H1 (cell line): ENCODE measurements around the gene HOXB3. TPM values are rescaled to one million over a fixed set of nuclear protein-coding genes. Genes with fewer than 3 reads are reported as not detected.

ENCODE experiments used
- CTCF ChIA-PET: fragments of 300-600 bp; sonication (Branson Sonifier 250); formaldehyde crosslinking; loops from one replicate; lab custom pipeline; 2021; ENCODE audit not compliant: partially characterized antibody; lab: Charles Lee
- POLR2A ChIA-PET: fragments of 300-600 bp; sonication (Branson Sonifier 250); formaldehyde crosslinking; loops from one replicate; lab custom pipeline; 2021; ENCODE audit warnings: inconsistent platforms; ENCODE audit not compliant: partially characterized antibody; lab: Charles Lee
- DNase-seq, 2 experiments: peaks; one replicate each; pipeline versions ENCODE4 v3.0.0 to v3.0.0-alpha.2; 2010 to 2022; ENCODE audit warnings: low spot score in 2 of 2, low read depth in 1 of 2, mixed read lengths in 1 of 2
- FAIRE-seq: peaks from 2 replicates; lab custom pipeline; 2011; peaks lifted over from hg19 to GRCh38; lab: Jason Lieb, UNC
- H2AFZ ChIP-seq: 2 replicates; pipeline ENCODE4 v1.8.1; 2012; ENCODE audit warnings: low read length, inconsistent platforms
- H2AK5ac ChIP-seq: 2 replicates; pipeline ENCODE4 v1.6.1; 2013; ENCODE audit warnings: low read depth, low read length
- H2BK120ac ChIP-seq: replicated peaks from 2 replicates; pipeline ENCODE3; 2013; ENCODE audit warnings: low read depth, low read length, inconsistent platforms
- H2BK12ac ChIP-seq: 2 replicates; pipeline ENCODE4 v1.6.1; 2013; ENCODE audit warnings: low read depth, low read length
- H2BK15ac ChIP-seq: 2 replicates; pipeline ENCODE4 v1.6.1; 2013; ENCODE audit warnings: low read length
- H2BK20ac ChIP-seq: 2 replicates; pipeline ENCODE4 v1.6.1; 2013; ENCODE audit warnings: low read length
- H2BK5ac ChIP-seq: 2 replicates; pipeline ENCODE4 v1.6.1; 2013; ENCODE audit warnings: low read depth, low read length
- H3K14ac ChIP-seq: 2 replicates; pipeline ENCODE4 v1.6.1; 2013; ENCODE audit warnings: inconsistent platforms; ENCODE audit not compliant: insufficient read length
- H3K18ac ChIP-seq: 2 replicates; pipeline ENCODE4 v1.6.1; 2013; ENCODE audit warnings: low read length; ENCODE audit errors: extremely low read depth
- H3K23ac ChIP-seq: 2 replicates; pipeline ENCODE4 v1.6.1; 2013; ENCODE audit warnings: inconsistent platforms; ENCODE audit not compliant: insufficient read length
- H3K23me2 ChIP-seq: 2 replicates; pipeline ENCODE4 v1.6.1; 2013; ENCODE audit warnings: low read depth, low read length
- H3K27ac ChIP-seq: 2 replicates; pipeline ENCODE4 v1.6.1; 2011; ENCODE audit warnings: low read depth, low read length, inconsistent platforms
- H3K27me3 ChIP-seq, 4 experiments: replicated peaks in 1 of 4; 1 replicate in 1 of 4; 2 replicates in 3 of 4; pipeline versions ENCODE4 v1.6.1 to v1.8.1; 2011 to 2013; ENCODE audit warnings: low read length in 3 of 4, mild to moderate bottlenecking in 3 of 4, inconsistent platforms in 2 of 4, mixed read lengths in 2 of 4, moderate library complexity in 1 of 4; ENCODE audit not compliant: control insufficient read depth in 3 of 4, insufficient read depth in 3 of 4; ENCODE audit errors: extremely low read depth in 1 of 4
- H3K36me3 ChIP-seq, 4 experiments: 2 replicates each; pipeline versions ENCODE4 v1.6.1 to v1.8.1; 2011 to 2013; ENCODE audit warnings: mild to moderate bottlenecking in 4 of 4, low read length in 3 of 4, moderate library complexity in 2 of 4, control low read depth in 1 of 4, inconsistent platforms in 1 of 4; ENCODE audit not compliant: insufficient read depth in 4 of 4, control insufficient read depth in 2 of 4
- H3K4ac ChIP-seq: replicated peaks from 2 replicates; pipeline ENCODE3; 2013; ENCODE audit warnings: low read length, low read depth, mixed read lengths, inconsistent platforms; ENCODE audit not compliant: insufficient read length
- H3K4me1 ChIP-seq, 4 experiments: replicated peaks in 1 of 4; 1 replicate in 1 of 4; 2 replicates in 3 of 4; pipeline versions ENCODE4 v1.6.1 to v1.8.1; 2011 to 2013; ENCODE audit warnings: low read length in 3 of 4, inconsistent platforms in 2 of 4, mixed read lengths in 1 of 4; ENCODE audit not compliant: insufficient read depth in 4 of 4, control insufficient read depth in 3 of 4
- H3K4me2 ChIP-seq, 2 experiments: 2 replicates each; pipeline versions ENCODE4 v1.6.1 to v1.8.1; 2011 to 2013; ENCODE audit warnings: low read depth in 2 of 2, low read length in 2 of 2, control low read depth in 1 of 2, inconsistent platforms in 1 of 2, mild to moderate bottlenecking in 1 of 2; ENCODE audit not compliant: insufficient read depth in 1 of 2
- H3K4me3 ChIP-seq, 4 experiments: fragments of 200-600, 300-600 bp in 1 of 4; sonication (generic), shearing (Covaris generic), sonication (Bioruptor Twin) in 1 of 4; 2 replicates each; pipeline versions ENCODE4 v1.5.1 to v1.8.1; 2011 to 2016; ENCODE audit warnings: low read length in 4 of 4, low read depth in 3 of 4, control low read depth in 2 of 4, inconsistent platforms in 2 of 4, mild to moderate bottlenecking in 2 of 4, mixed read lengths in 1 of 4, moderate library complexity in 1 of 4; ENCODE audit not compliant: insufficient read depth in 2 of 4; ENCODE audit errors: extremely low read depth in 1 of 4
- H3K56ac ChIP-seq: replicated peaks from 2 replicates; pipeline ENCODE3; 2013; ENCODE audit warnings: low read depth, mild to moderate bottlenecking, mixed read lengths, low read length, inconsistent platforms; ENCODE audit not compliant: insufficient read length
- H3K79me1 ChIP-seq: 2 replicates; pipeline ENCODE4 v1.6.1; 2013; ENCODE audit warnings: low read depth, low read length, control low read depth
- H3K79me2 ChIP-seq, 2 experiments: 2 replicates each; pipeline versions ENCODE4 v1.6.1 to v1.8.1; 2012 to 2013; ENCODE audit warnings: low read length in 2 of 2, mild to moderate bottlenecking in 2 of 2, inconsistent platforms in 1 of 2; ENCODE audit not compliant: insufficient read depth in 2 of 2, control insufficient read depth in 1 of 2
- H3K9ac ChIP-seq, 4 experiments: replicated peaks in 1 of 4; 1 replicate in 1 of 4; 2 replicates in 3 of 4; pipeline versions ENCODE4 v1.6.1 to v1.8.1; 2011 to 2013; ENCODE audit warnings: low read depth in 3 of 4, low read length in 3 of 4, control low read depth in 2 of 4, mild to moderate bottlenecking in 2 of 4, moderate library complexity in 2 of 4, inconsistent platforms in 1 of 4; ENCODE audit errors: extremely low read depth in 1 of 4
- H3K9me3 ChIP-seq, 2 experiments: 2 replicates each; pipeline versions ENCODE4 v1.6.1 to v1.8.1; 2012 to 2013; ENCODE audit warnings: mild to moderate bottlenecking in 2 of 2, moderate library complexity in 2 of 2, control low read depth in 1 of 2, inconsistent platforms in 1 of 2, low read depth in 1 of 2, low read length in 1 of 2, mixed read lengths in 1 of 2; ENCODE audit not compliant: insufficient read depth in 2 of 2
- H4K20me1 ChIP-seq, 2 experiments: replicated peaks in 1 of 2; 2 replicates each; pipeline versions ENCODE3 to v1.8.1; 2011 to 2013; ENCODE audit warnings: inconsistent platforms in 2 of 2, low read length in 2 of 2, mild to moderate bottlenecking in 1 of 2; ENCODE audit not compliant: insufficient read depth in 2 of 2, control insufficient read depth in 1 of 2
- H4K5ac ChIP-seq: 2 replicates; pipeline ENCODE4 v1.6.1; 2013; ENCODE audit warnings: low read length, low read depth, mixed read lengths, inconsistent platforms; ENCODE audit not compliant: insufficient read length
- H4K8ac ChIP-seq: 2 replicates; pipeline ENCODE4 v1.8.0; 2013; ENCODE audit warnings: mild to moderate bottlenecking, moderate library complexity, low read length, inconsistent platforms; ENCODE audit not compliant: insufficient read depth; ENCODE audit errors: extremely low read depth
- H4K91ac ChIP-seq: replicated peaks from 2 replicates; pipeline ENCODE3; 2013; ENCODE audit warnings: low read length, mixed read lengths, inconsistent platforms; ENCODE audit not compliant: insufficient read length
- ASH2L ChIP-seq: fragments of 200-600, 300-600 bp; sonication (generic); IDR thresholded peaks from one replicate; pipeline ENCODE4 v1.7.1; 2017; ENCODE audit warnings: low read length
- EP300 ChIP-seq, 2 experiments: IDR thresholded peaks; 1 replicate in 1 of 2; 2 replicates in 1 of 2; pipeline ENCODE4 v1.6.1; 2011 to 2012; ENCODE audit warnings: low read depth in 2 of 2, low read length in 2 of 2, mild to moderate bottlenecking in 2 of 2, borderline replicate concordance in 1 of 2, inconsistent platforms in 1 of 2, moderate library complexity in 1 of 2
- EZH2 ChIP-seq: fragments of 200-600 bp; sonication (generic); IDR thresholded peaks from 2 replicates; pipeline ENCODE4 v1.7.1; 2012; ENCODE audit warnings: low read depth, mild to moderate bottlenecking, moderate library complexity, low read length, inconsistent platforms; ENCODE audit not compliant: severe bottlenecking
- KDM1A ChIP-seq: fragments of 200-600, 300-600 bp; sonication (generic); IDR thresholded peaks from 2 replicates; pipeline ENCODE4 v1.7.1; 2016; ENCODE audit warnings: mild to moderate bottlenecking, low read length, borderline replicate concordance
- KDM4A ChIP-seq: IDR thresholded peaks from one replicate; pipeline ENCODE4 v1.7.1; 2012; ENCODE audit warnings: low read depth, mild to moderate bottlenecking, moderate library complexity, low read length, inconsistent platforms; ENCODE audit not compliant: severe bottlenecking
- NANOG ChIP-seq: IDR thresholded peaks from 2 replicates; pipeline ENCODE4 v1.6.1; 2011; ENCODE audit warnings: low read length, low read depth, mild to moderate bottlenecking, inconsistent platforms; ENCODE audit not compliant: insufficient read depth, poor library complexity, severe bottlenecking
- POLR2A ChIP-seq, 2 experiments: IDR thresholded peaks; 1 replicate in 1 of 2; 2 replicates in 1 of 2; pipeline ENCODE4 v1.6.1; 2011; ENCODE audit warnings: low read depth in 2 of 2, low read length in 2 of 2, mild to moderate bottlenecking in 2 of 2; ENCODE audit errors: control extremely low read depth in 1 of 2
- POLR2AphosphoS5 ChIP-seq: IDR thresholded peaks from 2 replicates; pipeline ENCODE4 v1.6.1; 2011; ENCODE audit warnings: low read depth, low read length
- RAD21 ChIP-seq, 2 experiments: IDR thresholded peaks in 1 of 2; conservative IDR thresholded peaks in 1 of 2; 2 replicates each; pipeline ENCODE4 v1.6.1; 2011; ENCODE audit warnings: low read depth in 2 of 2, low read length in 2 of 2, improper control_type of control experiment in 1 of 2, inconsistent platforms in 1 of 2, mild to moderate bottlenecking in 1 of 2, moderate library complexity in 1 of 2
- RBBP5 ChIP-seq: IDR thresholded peaks from 2 replicates; pipeline ENCODE4 v1.7.1; 2012; ENCODE audit warnings: low read depth, mild to moderate bottlenecking, inconsistent platforms, low read length, moderate library complexity, borderline replicate concordance
- RFX5 ChIP-seq: IDR thresholded peaks from 2 replicates; pipeline ENCODE4 v1.6.1; 2011; ENCODE audit warnings: low read depth, low read length, improper control_type of control experiment, borderline replicate concordance
- RXRA ChIP-seq: IDR thresholded peaks from 2 replicates; pipeline ENCODE4 v1.6.1; 2011; ENCODE audit warnings: low read depth, mild to moderate bottlenecking, low read length, moderate library complexity; ENCODE audit not compliant: insufficient read depth
- ZNF274 ChIP-seq: IDR thresholded peaks from 2 replicates; pipeline ENCODE4 v1.7.0; 2012; ENCODE audit warnings: low read length, borderline replicate concordance; ENCODE audit errors: extremely low read depth
- WGBS, 2 experiments: shearing (Covaris generic) in 1 of 2; methylation state at CpG; one replicate each; pipeline versions ENCODE4 v1.1.6 to v1.1.7; 2013 to 2015; ENCODE audit warnings: low lambda C conversion rate in 2 of 2, mixed read lengths in 2 of 2, inconsistent platforms in 1 of 2, low coverage in 1 of 2, missing lambda C conversion rate in 1 of 2; ENCODE audit not compliant: insufficient replicate concordance in 2 of 2, insufficient coverage in 1 of 2, insufficient read length in 1 of 2; ENCODE audit errors: extremely low coverage in 1 of 2, missing lambda C conversion rate in 1 of 2; 5-methylcytosine and 5-hydroxymethylcytosine counted together
- polyA plus RNA-seq, 7 experiments: library from polyadenylated mRNA; depleted of rRNA in 3 of 7; stranded (reverse) in 5 of 7; unstranded in 2 of 7; fragments of >200 nt in 5 of 7; fragments of 200-250 nt in 2 of 7; gene quantifications; 1 replicate in 5 of 7; 2 replicates in 1 of 7; 4 replicates in 1 of 7; pipeline versions ENCODE4 v1.2.1 to v1.2.3, GENCODE V29; 2011 to 2013; ENCODE audit warnings: missing spikeins in 2 of 7, mixed read lengths in 2 of 7
- total RNA-seq: library from RNA; stranded (reverse); fragmentation: NEBNext Ultra II Directional; extraction: Animal tissue kit (Norgen Biotek cat#: 25700); gene quantifications from 2 replicates; pipeline ENCODE4 v1.2.1, GENCODE V29; 2021

Gene HOXB3
- total and polyA plus RNA-seq, 2 of the 8 experiments (the other 6 are each of a cell fraction or from before 2014, with no cell fraction given), result not detected

GRCh38 chr17:48520631-48521079 lies 69.4 kb downstream of the HOXB3 start:
- POLR2A ChIA-PET, result interaction anchor here (0.6 to 1.1 kb wide), 7 partner anchors 15 to 89 kb away, joined by 3 to 4 read pairs (median 3); no protein-coding TSS in a partner anchor
- Histone ChIP-seq H3K23ac (no peak overlapping the region), H3K4ac (no peak overlapping the region), H3K79me2 (no peaks in the 10 kb centered on the region), H2AK5ac (no peak overlapping the region), H3K27ac (no peak overlapping the region), H2AFZ (no peak overlapping the region), H2BK120ac (no peak overlapping the region), H3K9ac (no peak overlapping the region), H4K91ac (no peak overlapping the region), H3K9me3 (no peaks in the 10 kb centered on the region), H2BK15ac (no peak overlapping the region), H3K4me2 (peak overlapping the region; percentile 45 to 46), H4K5ac (no peak overlapping the region), H4K20me1 (no peaks in the 10 kb centered on the region), H3K14ac (no peak overlapping the region), H2BK20ac (no peak overlapping the region), H3K23me2 (no peaks in the 10 kb centered on the region; the same call in 1 of the 2 replicates), H3K79me1 (no peaks in the 10 kb centered on the region), H3K4me1 (peaks cover 5 to 14% (median 9%) of the 10 kb centered on the region in 4 experiments), H4K8ac (no peak overlapping the region), H2BK12ac (no peak overlapping the region; the same call in 1 of the 2 replicates), H3K18ac (no peak overlapping the region), H2BK5ac (0 out of 2 replicates have a peak overlapping the region, but pooled peaks have one; percentile 66), H3K56ac (no peak overlapping the region), H3K27me3 (peaks cover 27 to 65% (median 59%) of the 10 kb centered on the region in 4 experiments), H3K36me3 (no peaks in the 10 kb centered on the region), H3K4me3 (peak overlapping the region in 1 of 4 experiments; percentile 19; a peak in 1 of 8 replicates)
- FAIRE-seq, result no peak
- no peak for DNase-seq
- CTCF ChIA-PET, result interaction anchor here (0.9 to 3.6 kb wide), 6 partner anchors 16 to 366 kb away, joined by 3 to 21 read pairs (median 4); partner anchors contain the start of gene HOXB5
- 0% methylated on average over 1 of the region's 1 CpG; no CpG with 5 or more reads in 1 of the 2 experiments for WGBS, 2 experiments
- TF ChIP-seq EZH2, result no peak
- peak; percentile 18 for TF ChIP-seq ASH2L
- no peak for TF ChIP-seq RBBP5
- peak; percentile 56 for TF ChIP-seq NANOG
- no peak for TF ChIP-seq KDM4A
- no peak for TF ChIP-seq ZNF274
- no peak for TF ChIP-seq RAD21 (IDR thresholded peaks at IDR 0.05 in 1 of 2, conservative IDR thresholded peaks at IDR 0.05 in 1 of 2; ENCODE audit: low read depth in 2 of 2, low read length in 2 of 2)
- no peak for TF ChIP-seq POLR2AphosphoS5
- TF ChIP-seq EP300 (IDR thresholded peaks at IDR 0.05; ENCODE audit: borderline replicate concordance in 1 of 2, low read depth in 2 of 2, low read length in 2 of 2), result no peak
- TF ChIP-seq KDM1A, result no peak
- TF ChIP-seq RXRA, result no peak
- no peak for TF ChIP-seq POLR2A (IDR thresholded peaks at IDR 0.05; ENCODE audit: control extremely low read depth in 1 of 2, low read depth in 2 of 2, low read length in 2 of 2)
- no peak for TF ChIP-seq RFX5
